K562 (cell line): ENCODE results near the gene SLC44A2. TPM values are rescaled to one million over a fixed set of nuclear protein-coding genes. Genes with fewer than 3 reads are reported as not detected.

ENCODE experiments used
- CBX5 ChIP-seq: IDR thresholded peaks from 2 replicates; pipeline ENCODE4 v1.6.1; 2014; ENCODE audit warnings: low read depth, borderline replicate concordance
- HDAC3 ChIP-seq: fragments of 450-650 bp; IDR thresholded peaks from 2 replicates; pipeline ENCODE4 v1.6.1; 2018; ENCODE audit warnings: borderline replicate concordance, mild to moderate bottlenecking, moderate library complexity; ENCODE audit not compliant: partially characterized antibody
- HNRNPL ChIP-seq: fragments of 200-400 bp; formaldehyde crosslinking; IDR thresholded peaks from 2 replicates; pipeline ENCODE4 v1.6.1; 2017; ENCODE audit warnings: low read depth, mild to moderate bottlenecking, low read length
- MCM3 ChIP-seq: fragments of 450-650 bp; IDR thresholded peaks from 2 replicates; pipeline ENCODE4 v1.6.1; 2016
- ZNF354B ChIP-seq: fragments of 250-450 bp; sonication (Bioruptor Pico); IDR thresholded peaks from 2 replicates; pipeline ENCODE4 v1.4.0; 2020
- ZNF444 ChIP-seq: fragments of 250-450 bp; sonication (Bioruptor Pico); IDR thresholded peaks from 2 replicates; pipeline ENCODE4 v1.4.0; 2020; ENCODE audit warnings: mild to moderate bottlenecking, moderate library complexity
- ZNF764 ChIP-seq: fragments of 250-450 bp; sonication (Bioruptor Pico); IDR thresholded peaks from 2 replicates; pipeline ENCODE4 v1.4.0; 2020; ENCODE audit warnings: low read depth, mild to moderate bottlenecking, moderate library complexity
- ZNF77 ChIP-seq: fragments of 250-450 bp; sonication (Bioruptor Pico); IDR thresholded peaks from 2 replicates; pipeline ENCODE4 v1.5.0; 2020
- polyA plus RNA-seq, 8 experiments: library from polyadenylated mRNA; depleted of rRNA in 4 of 8; stranded (reverse) in 5 of 8; unstranded in 3 of 8; fragments of >200 nt; fragmentation: Nextera tagmentation in 2 of 8; fragmentation: Illumina TruSeq in 1 of 8; extraction: Ambion mirVana in 2 of 8; extraction: Trizol in 1 of 8; gene quantifications; 2 replicates each; pipeline versions ENCODE4 v1.2.1 to v1.2.3, GENCODE V29; 2011 to 2014; ENCODE audit warnings: inconsistent platforms in 1 of 8, missing spikeins in 1 of 8
- total RNA-seq, 7 experiments: library from RNA; depleted of rRNA in 6 of 7; stranded (reverse); fragments of >200 nt in 6 of 7; fragmentation: Illumina TruSeq in 2 of 7; extraction: Trizol in 2 of 7; gene quantifications; 2 replicates each; pipeline versions ENCODE4 v1.2.1 to v1.2.3, GENCODE V29; 2011 to 2021; ENCODE audit warnings: low replicate concordance in 1 of 7
- TF ChIP-seq, protein P1 (sequence below): fragments of 450-650 bp; formaldehyde crosslinking; conservative IDR thresholded peaks from 2 replicates; pipeline ENCODE4 v1.4.0; 2022; ENCODE audit warnings: mild to moderate bottlenecking, missing genetic modification characterization
- TF ChIP-seq, protein P2 (sequence below): fragments of 450-650 bp; IDR thresholded peaks from 2 replicates; pipeline ENCODE4 v1.6.1; 2016; ENCODE audit warnings: antibody characterized with exemption

SLC44A2 gene
- total and polyA plus RNA-seq, 9 of the 15 experiments (the other 6 are each of a cell fraction or from before 2014, with no cell fraction given), result 1.1 to 34.2 (median 8.1) TPM

DNA sequence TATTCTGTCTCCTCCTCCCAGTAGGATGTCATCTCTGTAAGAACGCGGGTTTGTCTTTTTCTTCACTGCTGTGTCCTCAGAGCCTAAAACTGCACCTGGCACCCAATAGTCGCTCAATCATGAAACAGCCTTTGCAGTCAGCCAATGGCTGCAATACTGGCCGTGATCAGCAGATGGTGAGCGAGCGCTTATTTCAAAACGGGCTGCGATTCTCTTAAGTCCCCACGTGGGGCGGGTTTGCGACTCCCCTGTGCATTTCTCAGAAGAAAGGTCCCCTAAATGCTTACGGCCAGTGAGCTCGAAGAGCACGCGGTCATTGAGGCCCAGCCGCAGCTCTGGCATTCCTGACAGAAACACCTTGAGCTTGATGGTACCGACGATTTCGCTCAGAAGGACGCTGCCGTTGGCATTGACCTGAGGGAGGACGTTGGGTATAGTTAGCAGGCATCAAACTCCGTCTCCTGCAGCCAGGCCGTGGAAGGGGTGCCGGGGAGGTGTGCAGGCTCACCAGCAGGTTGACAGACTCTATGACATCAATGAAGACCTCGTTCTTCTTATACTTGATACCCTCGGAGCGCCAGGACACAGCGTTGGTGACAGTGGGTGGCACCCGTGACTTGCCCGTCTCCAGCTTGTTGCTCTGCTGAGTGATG is 44.2 kb upstream of the SLC44A2 start (continued):
- TF ChIP-seq, protein P1, sequence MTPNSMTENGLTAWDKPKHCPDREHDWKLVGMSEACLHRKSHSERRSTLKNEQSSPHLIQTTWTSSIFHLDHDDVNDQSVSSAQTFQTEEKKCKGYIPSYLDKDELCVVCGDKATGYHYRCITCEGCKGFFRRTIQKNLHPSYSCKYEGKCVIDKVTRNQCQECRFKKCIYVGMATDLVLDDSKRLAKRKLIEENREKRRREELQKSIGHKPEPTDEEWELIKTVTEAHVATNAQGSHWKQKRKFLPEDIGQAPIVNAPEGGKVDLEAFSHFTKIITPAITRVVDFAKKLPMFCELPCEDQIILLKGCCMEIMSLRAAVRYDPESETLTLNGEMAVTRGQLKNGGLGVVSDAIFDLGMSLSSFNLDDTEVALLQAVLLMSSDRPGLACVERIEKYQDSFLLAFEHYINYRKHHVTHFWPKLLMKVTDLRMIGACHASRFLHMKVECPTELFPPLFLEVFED, result no peak
- no peak for TF ChIP-seq HDAC3
- TF ChIP-seq CBX5, result no peak
- TF ChIP-seq ZNF764 (CRISPR knock-in tag), result no peak
- no peak for TF ChIP-seq MCM3
- TF ChIP-seq ZNF354B (CRISPR knock-in tag), result no peak
- TF ChIP-seq ZNF77 (CRISPR knock-in tag), result no peak
- no peak for TF ChIP-seq ZNF444 (CRISPR knock-in tag)
- TF ChIP-seq, protein P2, sequence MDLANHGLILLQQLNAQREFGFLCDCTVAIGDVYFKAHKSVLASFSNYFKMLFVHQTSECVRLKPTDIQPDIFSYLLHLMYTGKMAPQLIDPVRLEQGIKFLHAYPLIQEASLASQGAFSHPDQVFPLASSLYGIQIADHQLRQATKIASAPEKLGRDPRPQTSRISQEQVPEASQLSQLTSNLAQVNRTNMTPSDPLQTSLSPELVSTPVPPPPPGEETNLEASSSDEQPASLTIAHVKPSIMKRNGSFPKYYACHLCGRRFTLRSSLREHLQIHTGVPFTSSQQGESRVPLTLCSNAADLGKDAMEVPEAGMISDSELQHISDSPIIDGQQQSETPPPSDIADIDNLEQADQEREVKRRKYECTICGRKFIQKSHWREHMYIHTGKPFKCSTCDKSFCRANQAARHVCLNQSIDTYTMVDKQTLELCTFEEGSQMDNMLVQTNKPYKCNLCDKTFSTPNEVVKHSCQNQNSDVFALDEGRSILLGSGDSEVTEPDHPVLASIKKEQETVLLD, result no peak
- no peak for TF ChIP-seq HNRNPL
